ENCODE measurements around the gene NONO.
"Not testable (repeated sequence)": the region's sequence is repeated elsewhere in the genome, so short reads cannot be mapped to it uniquely, and the experiment has no call there.

NONO gene

GRCh38 chrX:71256051-71256450, 27.4 kb upstream of the NONO start:
- peaks cover 0 to 33% (median 29%) of the 10 kb centered on the region in 4 experiments for H3K4me1 ChIP-seq (ENCODE audit: control extremely low read depth in 1 of 4, control insufficient read depth in 4 of 4, insufficient read depth in 4 of 4, low read length in 3 of 4)
- H3K9me3 ChIP-seq (ENCODE audit: control extremely low read depth in 1 of 5, control insufficient read depth in 4 of 5, insufficient read depth in 2 of 5, low read depth in 1 of 5, low read length in 4 of 5), result no peaks in the 10 kb centered on the region
- no peaks in the 10 kb centered on the region for H3K36me3 ChIP-seq (ENCODE audit: control insufficient read depth in 4 of 4, insufficient read depth in 4 of 4, low read length in 3 of 4)
- ChIA-PET POLR2A (no interaction called here), CTCF (no interaction called here)
- no peak for DNase-seq
- WGBS (ENCODE audit: insufficient coverage), result 72% methylated on average over 6 of the region's 6 CpGs
- H3K27me3 ChIP-seq (replicated peaks in 2 of 5; ENCODE audit: control insufficient read depth in 4 of 5, insufficient read depth in 5 of 5, low read length in 4 of 5), result no peaks in the 10 kb centered on the region
- no peak overlapping the region for H3K4me3 ChIP-seq (ENCODE audit: control insufficient read depth in 1 of 7, extremely low read depth in 1 of 7, insufficient read depth in 4 of 7, low read depth in 2 of 7, low read length in 6 of 7)
- H3K27ac ChIP-seq (ENCODE audit: insufficient read depth in 1 of 2, low read depth in 1 of 2, low read length in 2 of 2, poor library complexity in 1 of 2, severe bottlenecking in 2 of 2), result peak overlapping the region in 1 of 2 experiments; percentile 83

- WGBS (ENCODE audit: insufficient coverage), result no CpG with 5 or more reads among the region's 4 CpGs
- no peak overlapping the region for H3K27ac ChIP-seq (ENCODE audit: insufficient read depth in 1 of 2, low read depth in 1 of 2, low read length in 2 of 2, poor library complexity in 1 of 2, severe bottlenecking in 2 of 2)
- no peaks in the 10 kb centered on the region for H3K27me3 ChIP-seq (replicated peaks in 2 of 5; ENCODE audit: control insufficient read depth in 4 of 5, insufficient read depth in 5 of 5, low read length in 4 of 5)
- H3K4me3 ChIP-seq (ENCODE audit: control insufficient read depth in 1 of 7, extremely low read depth in 1 of 7, insufficient read depth in 4 of 7, low read depth in 2 of 7, low read length in 6 of 7), result no peak overlapping the region
- CTCF ChIA-PET, result no interaction called here
- no peaks in the 10 kb centered on the region for H3K9me3 ChIP-seq (ENCODE audit: control extremely low read depth in 1 of 5, control insufficient read depth in 4 of 5, insufficient read depth in 2 of 5, low read depth in 1 of 5, low read length in 4 of 5)
- no peaks in the 10 kb centered on the region for H3K36me3 ChIP-seq (ENCODE audit: control insufficient read depth in 4 of 4, insufficient read depth in 4 of 4, low read length in 3 of 4)
- peaks cover 0 to 25% (median 21%) of the 10 kb centered on the region in 4 experiments for H3K4me1 ChIP-seq (ENCODE audit: control extremely low read depth in 1 of 4, control insufficient read depth in 4 of 4, insufficient read depth in 4 of 4, low read length in 3 of 4)
- no peak for DNase-seq
- POLR2A ChIA-PET, result no interaction called here
These were observed 26.6 kb upstream of the NONO start for GRCh38 chrX:71256856-71257255.

GRCh38 chrX:71268624-71269023, 14.8 kb upstream of the NONO start:
- H3K9me3 ChIP-seq (ENCODE audit: control extremely low read depth in 1 of 5, control insufficient read depth in 4 of 5, insufficient read depth in 2 of 5, low read depth in 1 of 5, low read length in 4 of 5); H3K4me1 ChIP-seq (ENCODE audit: control extremely low read depth in 1 of 4, control insufficient read depth in 4 of 4, insufficient read depth in 4 of 4, low read length in 3 of 4); H3K27me3 ChIP-seq (replicated peaks in 2 of 5; ENCODE audit: control insufficient read depth in 4 of 5, insufficient read depth in 5 of 5, low read length in 4 of 5); POLR2A ChIA-PET; H3K27ac ChIP-seq (ENCODE audit: insufficient read depth in 1 of 2, low read depth in 1 of 2, low read length in 2 of 2, poor library complexity in 1 of 2, severe bottlenecking in 2 of 2); DNase-seq; H3K4me3 ChIP-seq (ENCODE audit: control insufficient read depth in 1 of 7, extremely low read depth in 1 of 7, insufficient read depth in 4 of 7, low read depth in 2 of 7, low read length in 6 of 7); H3K36me3 ChIP-seq (ENCODE audit: control insufficient read depth in 4 of 4, insufficient read depth in 4 of 4, low read length in 3 of 4); CTCF ChIA-PET: not testable (repeated sequence)

- ChIA-PET POLR2A (no interaction called here), CTCF (no interaction called here)
- 91% methylated on average over 17 of the region's 19 CpGs for WGBS (ENCODE audit: insufficient coverage)
- no peaks in the 10 kb centered on the region for H3K27me3 ChIP-seq (replicated peaks in 2 of 5; ENCODE audit: control insufficient read depth in 4 of 5, insufficient read depth in 5 of 5, low read length in 4 of 5)
- DNase-seq, result no peak
- H3K9me3 ChIP-seq (ENCODE audit: control extremely low read depth in 1 of 5, control insufficient read depth in 4 of 5, insufficient read depth in 2 of 5, low read depth in 1 of 5, low read length in 4 of 5), result no peaks in the 10 kb centered on the region
- H3K4me3 ChIP-seq (ENCODE audit: control insufficient read depth in 1 of 7, extremely low read depth in 1 of 7, insufficient read depth in 4 of 7, low read depth in 2 of 7, low read length in 6 of 7), result no peak overlapping the region
- H3K36me3 ChIP-seq (ENCODE audit: control insufficient read depth in 4 of 4, insufficient read depth in 4 of 4, low read length in 3 of 4), result peaks cover 0 to 7% (median 2%) of the 10 kb centered on the region in 4 experiments
- H3K4me1 ChIP-seq (ENCODE audit: control extremely low read depth in 1 of 4, control insufficient read depth in 4 of 4, insufficient read depth in 4 of 4, low read length in 3 of 4), result no peaks in the 10 kb centered on the region
- H3K27ac ChIP-seq (ENCODE audit: insufficient read depth in 1 of 2, low read depth in 1 of 2, low read length in 2 of 2, poor library complexity in 1 of 2, severe bottlenecking in 2 of 2), result no peak overlapping the region
These were observed 13.5 kb upstream of the NONO start for GRCh38 chrX:71269801-71270395.

GRCh38 chrX:71272313-71272712, 11.1 kb upstream of the NONO start:
- H3K9me3 ChIP-seq (ENCODE audit: control extremely low read depth in 1 of 5, control insufficient read depth in 4 of 5, insufficient read depth in 2 of 5, low read depth in 1 of 5, low read length in 4 of 5); H3K4me1 ChIP-seq (ENCODE audit: control extremely low read depth in 1 of 4, control insufficient read depth in 4 of 4, insufficient read depth in 4 of 4, low read length in 3 of 4); DNase-seq; H3K27ac ChIP-seq (ENCODE audit: insufficient read depth in 1 of 2, low read depth in 1 of 2, low read length in 2 of 2, poor library complexity in 1 of 2, severe bottlenecking in 2 of 2); H3K27me3 ChIP-seq (replicated peaks in 2 of 5; ENCODE audit: control insufficient read depth in 4 of 5, insufficient read depth in 5 of 5, low read length in 4 of 5); POLR2A ChIA-PET; CTCF ChIA-PET; H3K36me3 ChIP-seq (ENCODE audit: control insufficient read depth in 4 of 4, insufficient read depth in 4 of 4, low read length in 3 of 4); H3K4me3 ChIP-seq (ENCODE audit: control insufficient read depth in 1 of 7, extremely low read depth in 1 of 7, insufficient read depth in 4 of 7, low read depth in 2 of 7, low read length in 6 of 7): not testable (repeated sequence)
- 100% methylated on average over 1 of the region's 2 CpGs for WGBS (ENCODE audit: insufficient coverage)

- H3K27ac ChIP-seq (ENCODE audit: insufficient read depth in 1 of 2, low read depth in 1 of 2, low read length in 2 of 2, poor library complexity in 1 of 2, severe bottlenecking in 2 of 2); H3K36me3 ChIP-seq (ENCODE audit: control insufficient read depth in 4 of 4, insufficient read depth in 4 of 4, low read length in 3 of 4); H3K9me3 ChIP-seq (ENCODE audit: control extremely low read depth in 1 of 5, control insufficient read depth in 4 of 5, insufficient read depth in 2 of 5, low read depth in 1 of 5, low read length in 4 of 5); POLR2A ChIA-PET; H3K27me3 ChIP-seq (replicated peaks in 2 of 5; ENCODE audit: control insufficient read depth in 4 of 5, insufficient read depth in 5 of 5, low read length in 4 of 5); H3K4me3 ChIP-seq (ENCODE audit: control insufficient read depth in 1 of 7, extremely low read depth in 1 of 7, insufficient read depth in 4 of 7, low read depth in 2 of 7, low read length in 6 of 7): not testable (repeated sequence)
- peaks cover 5 to 22% (median 8%) of the 10 kb centered on the region in 4 experiments for H3K4me1 ChIP-seq (ENCODE audit: control extremely low read depth in 1 of 4, control insufficient read depth in 4 of 4, insufficient read depth in 4 of 4, low read length in 3 of 4)
- CTCF ChIA-PET, result interaction anchor here (0.9 kb wide), 1 partner anchor 15 kb away, joined by 3 read pairs; no protein-coding TSS in a partner anchor
- DNase-seq, result peak in 1 of 3 donors; percentile 10
- WGBS (ENCODE audit: insufficient coverage), result 95% methylated on average over 8 of the region's 11 CpGs
These were observed 2.1 kb upstream of the NONO start for GRCh38 chrX:71281300-71281699.

- H3K4me3 ChIP-seq (ENCODE audit: control insufficient read depth in 1 of 7, extremely low read depth in 1 of 7, insufficient read depth in 4 of 7, low read depth in 2 of 7, low read length in 6 of 7), result peak overlapping the region in 6 of 7 experiments; percentile 50 to 92 (median 76)
- DNase-seq, result peak in 2 of 3 donors; percentile 80 to 83
- peaks cover 5 to 24% (median 10%) of the 10 kb centered on the region in 4 experiments for H3K4me1 ChIP-seq (ENCODE audit: control extremely low read depth in 1 of 4, control insufficient read depth in 4 of 4, insufficient read depth in 4 of 4, low read length in 3 of 4)
- peak overlapping the region; percentile 97 to 98 for H3K27ac ChIP-seq (ENCODE audit: insufficient read depth in 1 of 2, low read depth in 1 of 2, low read length in 2 of 2, poor library complexity in 1 of 2, severe bottlenecking in 2 of 2)
- 28% methylated on average over 6 of the region's 16 CpGs for WGBS (ENCODE audit: insufficient coverage)
- ChIA-PET CTCF (interaction anchor here (0.9 kb wide), 1 partner anchor 28 kb away, joined by 3 read pairs; no protein-coding TSS in a partner anchor), POLR2A (interaction anchor here (0.6 to 1.6 kb wide), 4 partner anchors 10 to 84 kb away, joined by 3 to 6 read pairs (median 4); partner anchors contain the start of gene TAF1)
- H3K9me3 ChIP-seq (ENCODE audit: control extremely low read depth in 1 of 5, control insufficient read depth in 4 of 5, insufficient read depth in 2 of 5, low read depth in 1 of 5, low read length in 4 of 5), result peaks cover 0 to 8% (median 0%) of the 10 kb centered on the region in 5 experiments
- peaks cover 0 to 5% (median 0%) of the 10 kb centered on the region in 4 experiments for H3K36me3 ChIP-seq (ENCODE audit: control insufficient read depth in 4 of 4, insufficient read depth in 4 of 4, low read length in 3 of 4)
- no peaks in the 10 kb centered on the region for H3K27me3 ChIP-seq (replicated peaks in 2 of 5; ENCODE audit: control insufficient read depth in 4 of 5, insufficient read depth in 5 of 5, low read length in 4 of 5)
These were observed 677 bp upstream of the NONO start for GRCh38 chrX:71282514-71283402.

All from common myeloid progenitor, CD34-positive (primary cell).